Measurements from ENCODE around the gene PAK4.

GRCh38 chr19:39175564-39175963, 50.0 kb downstream of the PAK4 start:
- TF ChIP-seq TAF1 (IDR thresholded peaks at IDR 0.05; ENCODE audit: borderline replicate concordance, low read depth, low read length) (no peak), POLR2AphosphoS5 (IDR thresholded peaks at IDR 0.05; ENCODE audit: low read depth, low read length) (no peak)
